Pancreas (tissue), 10 donors: ENCODE data around the gene TSR1. TPM values are rescaled to one million over a fixed set of nuclear protein-coding genes. Genes with fewer than 3 reads are reported as not detected.
A peak's percentile ranks its signal among the peaks of the same experiment; 100 is the strongest.

Experiments
- ATAC-seq, 4 donors: fragments of 200-7000 bp; cut with Tn5 transposase; one replicate each; pipeline versions ENCODE4 v1.8.0 to v1.9.1; 2020; ENCODE audit warnings: mild to moderate bottlenecking in 4 of 4, moderate library complexity in 4 of 4
- DNase-seq, 6 donors: peaks; one replicate each; pipeline ENCODE4 v3.0.0-alpha.2; 2020
- FAIRE-seq: peaks from 2 replicates; lab custom pipeline; 2012; peaks lifted over from hg19 to GRCh38; lab: Jason Lieb, UNC
- H3K27ac ChIP-seq, 4 donors: fragments of 200-600 bp; sonication (generic); 1 replicate in 3 of 4; 2 replicates in 1 of 4; pipeline versions ENCODE4 v1.5.0 to v1.8.0; 2020
- H3K27me3 ChIP-seq, 4 donors: fragments of 200-600 bp; one replicate each; pipeline ENCODE4 v1.8.0; 2021
- H3K36me3 ChIP-seq, 3 donors: fragments of 200-600 bp; sonication (generic) in 1 of 3; one replicate each; pipeline versions ENCODE4 v1.5.0 to v1.8.0; 2020 to 2021
- H3K4me1 ChIP-seq, 3 donors: fragments of 200-600 bp; one replicate each; pipeline ENCODE4 v1.8.0; 2021
- H3K4me3 ChIP-seq, 4 donors: fragments of 200-600 bp; sonication (generic) in 2 of 4; one replicate each; pipeline versions ENCODE4 v1.5.0 to v1.8.0; 2020 to 2021
- H3K9me3 ChIP-seq, 4 donors: fragments of 200-600 bp; one replicate each; pipeline ENCODE4 v1.8.0; 2021
- CTCF ChIP-seq, 4 donors: fragments of 200-600 bp; sonication (generic) in 3 of 4; IDR thresholded peaks; one replicate each; pipeline versions ENCODE4 v1.5.0 to v1.8.0; 2021; ENCODE audit warnings: antibody characterized with exemption in 4 of 4
- WGBS, 2 donors: extraction: QIAGEN DNeasy Blood & Tissue Kit; methylation state at CpG; one replicate each; pipeline ENCODE4 v1.1.7; 2013; 5-methylcytosine and 5-hydroxymethylcytosine counted together
- intact Hi-C, 3 donors: fragments of 100-400 bp; cut with DNase I; formaldehyde crosslinking; loops; one replicate each; pipeline versions ENCODE4 v1.11.1 to v1.14.2; 2022
- polyA plus RNA-seq, 2 donors: library from polyadenylated mRNA; stranded (reverse); fragments of 200-250 nt; gene quantifications; one replicate each; pipeline ENCODE4 v1.2.3, GENCODE V29; 2013
- total RNA-seq, 6 donors: library from RNA; stranded (reverse); fragmentation: NEBNext Ultra II Directional in 4 of 6; extraction: Animal tissue kit (Norgen Biotek cat#: 25700) in 4 of 6; gene quantifications; one replicate each; pipeline versions ENCODE4 v1.2.1 to v1.2.4, GENCODE V29; 2021 to 2023
- donor health status: healthy with polysubstance abuse.
- donor health status: DM: no; HTN: no; CAD: no; lungs with moderate emphysema.
- donor health status: DM: no; HTN: no; CAD: no.
- donor health status: control.
- donor health status: control.
- donor health status: Bipolar disorder and iron deficiency.
- donor health status: DM: yes; HTN: yes; CAD: no.
- donor health status: DM: no; HTN: no; CAD: no.
- donor health status: DM: no; HTN: no; CAD: no.
- donor health status: DM: yes; HTN: yes; CAD: no.

Gene TSR1
- total RNA-seq (10 to 100 TPM in 4 of 6 donors, 1 to 10 TPM in 2; 8.3 to 17.3 (median 13.6) TPM), polyA plus RNA-seq (10 to 100 TPM; 10.7 to 10.8 TPM)

GRCh38 chr17:2336215-2336851 lies at the start of gene TSR1:
Gene TSR1, minus strand, starts transcription at chr17:2336457. Its CDS starts 30 bp downstream, at chr17:2336427.
- peak within 1 kb of the TSS; percentile 68 to 86 (median 77) for H3K27ac ChIP-seq
- H3K9me3 ChIP-seq, result no peaks in the 10 kb centered on the region
- H3K4me3 ChIP-seq, result peak within 1 kb of the TSS; percentile 69 to 93 (median 88)
- H3K27me3 ChIP-seq, result no peaks in the 10 kb centered on the region
- WGBS, 2 donors, result 0 to 1% methylated on average over 47 to 48 of the region's 48 CpGs
- DNase-seq (peak; percentile 87 to 96 (median 90)), ATAC-seq (peak; percentile 92 to 97 (median 94)), FAIRE-seq (peak; percentile 5)
- H3K4me1 ChIP-seq, result peaks cover 10 to 12% (median 11%) of the 10 kb centered on the region in 3 donors
- H3K36me3 ChIP-seq, result peaks cover 4 to 31% (median 24%) of the 10 kb centered on the region in 3 donors
- intact Hi-C loops, result no loop called here
- no peak for TF ChIP-seq CTCF (IDR thresholded peaks at IDR 0.05)

GRCh38 chr17:2385240-2386210 lies 49.3 kb upstream of the TSR1 start:
- no peak overlapping the region for H3K27ac ChIP-seq

GRCh38 chr17:2384439-2385127 lies 48.3 kb upstream of the TSR1 start:
- Histone ChIP-seq H3K4me3 (no peak overlapping the region), H3K36me3 (peaks cover 0 to 7% (median 0%) of the 10 kb centered on the region in 3 donors), H3K9me3 (no peaks in the 10 kb centered on the region), H3K4me1 (peaks cover 0 to 4% (median 0%) of the 10 kb centered on the region in 3 donors), H3K27ac (no peak overlapping the region), H3K27me3 (no peaks in the 10 kb centered on the region)
- no peak for ATAC-seq
- no peak for TF ChIP-seq CTCF (IDR thresholded peaks at IDR 0.05)
- no peak for FAIRE-seq
- DNase-seq, result no peak
- intact Hi-C loops, result loop anchor here in 1 of 3 donors (5.0 kb wide), 1 partner anchor 33 kb away; no protein-coding TSS in a partner anchor
- WGBS, 2 donors, result 85 to 86% methylated on average over 22 of the region's 22 CpGs

More at GRCh38 chr17:2385240-2386210, 49.3 kb upstream of the TSR1 start:
- Histone ChIP-seq H3K27me3 (no peaks in the 10 kb centered on the region), H3K4me1 (peaks cover 0 to 5% (median 0%) of the 10 kb centered on the region in 3 donors), H3K9me3 (no peaks in the 10 kb centered on the region), H3K36me3 (peaks cover 0 to 7% (median 0%) of the 10 kb centered on the region in 3 donors), H3K4me3 (no peak overlapping the region)
- no peak for TF ChIP-seq CTCF (IDR thresholded peaks at IDR 0.05)
- DNase-seq (peak in 1 of 6 donors; percentile 78), FAIRE-seq (no peak), ATAC-seq (no peak)
- intact Hi-C loops, result no loop called here
- WGBS, 2 donors, result 72 to 80% methylated on average over 18 of the region's 18 CpGs

GRCh38 chr17:2383628-2384167 lies 47.4 kb upstream of the TSR1 start:
- Histone ChIP-seq H3K9me3 (no peaks in the 10 kb centered on the region), H3K27me3 (no peaks in the 10 kb centered on the region), H3K36me3 (peaks cover 0 to 10% (median 0%) of the 10 kb centered on the region in 3 donors), H3K4me3 (no peak overlapping the region), H3K27ac (no peak overlapping the region), H3K4me1 (no peaks in the 10 kb centered on the region)
- TF ChIP-seq CTCF (IDR thresholded peaks at IDR 0.05), result no peak
- ATAC-seq, result no peak
- intact Hi-C loops, result loop anchor here in 2 of 3 donors (2.0 to 5.0 kb wide), 2 partner anchors 31 to 34 kb away; no protein-coding TSS in a partner anchor
- DNase-seq, result no peak
- no peak for FAIRE-seq
- 80 to 82% methylated on average over 11 of the region's 11 CpGs for WGBS, 2 donors
